ENCODE measurements around the gene EFNB1.

DNA sequence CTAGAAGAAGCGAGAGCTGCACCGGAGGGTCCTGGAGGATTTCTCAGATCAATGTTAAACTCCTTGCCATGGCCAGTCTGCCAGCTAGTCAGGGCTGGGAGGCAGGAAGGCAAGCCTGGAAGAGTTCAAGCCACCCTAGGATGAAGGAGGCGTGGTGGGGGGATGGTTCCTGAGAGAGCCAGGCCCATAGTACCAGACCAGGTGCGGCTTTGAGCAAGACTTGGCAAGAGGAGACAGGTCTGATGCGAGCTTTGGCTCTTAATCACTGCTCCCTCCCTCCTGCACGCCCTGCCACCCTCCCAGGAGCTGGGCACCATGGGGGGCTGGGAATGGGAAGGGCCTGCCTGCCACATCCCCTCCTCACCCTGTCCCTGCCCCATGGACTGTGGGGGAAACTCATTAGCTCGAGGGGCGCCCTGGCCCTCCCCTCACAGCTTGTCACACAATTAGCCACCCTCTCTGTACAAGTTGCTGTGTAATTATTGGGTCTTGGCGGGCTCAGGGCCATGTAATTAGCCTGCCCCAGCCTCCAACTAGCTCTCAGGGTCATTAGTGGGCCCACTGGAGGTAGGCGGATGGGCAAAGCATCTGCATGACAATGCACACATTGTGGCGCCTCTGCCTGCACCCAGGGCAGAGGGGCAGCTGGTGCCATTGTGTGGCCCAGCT, 50.3 kb downstream of the EFNB1 start:
- no peak for TF ChIP-seq POLR2A (IDR thresholded peaks at IDR 0.05)
- TF ChIP-seq POLR2AphosphoS5 (IDR thresholded peaks at IDR 0.05), result no peak
